HFFc6 (cell line): ENCODE measurements around the gene PYGL. TPM values are rescaled to one million over a fixed set of nuclear protein-coding genes. Genes with fewer than 3 reads are reported as not detected.
"Not testable (repeated sequence)": the region's sequence is repeated elsewhere in the genome, so short reads cannot be mapped to it uniquely, and the experiment has no call there.

Experiments
- DNase-seq: peaks from one replicate; pipeline ENCODE4 v3.0.0-alpha.2; 2018
- H3K27ac Mint-ChIP-seq: 2 replicates; pipeline ENCODE4 v1.8.0; 2020; ENCODE audit warnings: mild to moderate bottlenecking, mixed read lengths
- H3K27me3 Mint-ChIP-seq: 2 replicates; pipeline ENCODE4 v1.8.0; 2021; ENCODE audit warnings: mild to moderate bottlenecking, moderate library complexity, mixed read lengths; ENCODE audit not compliant: insufficient read depth
- H3K36me3 Mint-ChIP-seq: 2 replicates; pipeline ENCODE4 v1.8.0; 2021; ENCODE audit warnings: low read depth, mixed read lengths
- H3K4me1 Mint-ChIP-seq: 2 replicates; pipeline ENCODE4 v1.8.0; 2020; ENCODE audit warnings: low read depth, mixed read lengths
- H3K4me3 Mint-ChIP-seq: 2 replicates; pipeline ENCODE4 v1.8.0; 2020; ENCODE audit warnings: mild to moderate bottlenecking, moderate library complexity, mixed read lengths
- H3K9me3 Mint-ChIP-seq: 2 replicates; pipeline ENCODE4 v1.8.0; 2020; ENCODE audit warnings: mild to moderate bottlenecking, mixed read lengths
- total RNA-seq, 6 experiments: library from RNA; stranded (reverse); fragmentation: NEBNext Ultra II Directional; extraction: Animal tissue kit (Norgen Biotek cat#: 25700); gene quantifications; 2 replicates in 1 of 6; 3 replicates in 5 of 6; pipeline ENCODE4 v1.2.3, GENCODE V29; 2021
- TF ChIP-seq, protein P1 (sequence below): fragments of 200-600 bp; sonication (generic); IDR thresholded peaks from 2 replicates; pipeline ENCODE4 v1.5.0; 2021; ENCODE audit warnings: antibody characterized with exemption, mild to moderate bottlenecking

The PYGL gene
- total RNA-seq, 6 experiments from 2014 or later, result 28.8 to 41.8 (median 30.6) TPM

- H3K4me1 Mint-ChIP-seq, result no peaks in the 10 kb centered on the region
- H3K27me3 Mint-ChIP-seq, result peaks cover 1% of the 10 kb centered on the region; the same call in 1 of the 2 replicates
- TF ChIP-seq, protein P1, sequence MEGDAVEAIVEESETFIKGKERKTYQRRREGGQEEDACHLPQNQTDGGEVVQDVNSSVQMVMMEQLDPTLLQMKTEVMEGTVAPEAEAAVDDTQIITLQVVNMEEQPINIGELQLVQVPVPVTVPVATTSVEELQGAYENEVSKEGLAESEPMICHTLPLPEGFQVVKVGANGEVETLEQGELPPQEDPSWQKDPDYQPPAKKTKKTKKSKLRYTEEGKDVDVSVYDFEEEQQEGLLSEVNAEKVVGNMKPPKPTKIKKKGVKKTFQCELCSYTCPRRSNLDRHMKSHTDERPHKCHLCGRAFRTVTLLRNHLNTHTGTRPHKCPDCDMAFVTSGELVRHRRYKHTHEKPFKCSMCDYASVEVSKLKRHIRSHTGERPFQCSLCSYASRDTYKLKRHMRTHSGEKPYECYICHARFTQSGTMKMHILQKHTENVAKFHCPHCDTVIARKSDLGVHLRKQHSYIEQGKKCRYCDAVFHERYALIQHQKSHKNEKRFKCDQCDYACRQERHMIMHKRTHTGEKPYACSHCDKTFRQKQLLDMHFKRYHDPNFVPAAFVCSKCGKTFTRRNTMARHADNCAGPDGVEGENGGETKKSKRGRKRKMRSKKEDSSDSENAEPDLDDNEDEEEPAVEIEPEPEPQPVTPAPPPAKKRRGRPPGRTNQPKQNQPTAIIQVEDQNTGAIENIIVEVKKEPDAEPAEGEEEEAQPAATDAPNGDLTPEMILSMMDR, result no peak
- H3K27ac Mint-ChIP-seq, result no peak overlapping the region
- DNase-seq, result no peak
- H3K4me3 Mint-ChIP-seq, result no peak overlapping the region
- H3K36me3 Mint-ChIP-seq, result peaks cover 35% of the 10 kb centered on the region
- no peaks in the 10 kb centered on the region for H3K9me3 Mint-ChIP-seq
These were observed 37.8 kb downstream of the PYGL start for GRCh38 chr14:50906326-50907065.

GRCh38 chr14:50904719-50905118 lies 39.6 kb downstream of the PYGL start:
- Mint-ChIP-seq H3K27me3 (no peaks in the 10 kb centered on the region), H3K27ac (no peak overlapping the region), H3K4me3 (no peak overlapping the region), H3K4me1 (no peaks in the 10 kb centered on the region), H3K9me3 (no peaks in the 10 kb centered on the region), H3K36me3 (peaks cover 30% of the 10 kb centered on the region)
- TF ChIP-seq, protein P1, result no peak
- DNase-seq, result no peak

DNA sequence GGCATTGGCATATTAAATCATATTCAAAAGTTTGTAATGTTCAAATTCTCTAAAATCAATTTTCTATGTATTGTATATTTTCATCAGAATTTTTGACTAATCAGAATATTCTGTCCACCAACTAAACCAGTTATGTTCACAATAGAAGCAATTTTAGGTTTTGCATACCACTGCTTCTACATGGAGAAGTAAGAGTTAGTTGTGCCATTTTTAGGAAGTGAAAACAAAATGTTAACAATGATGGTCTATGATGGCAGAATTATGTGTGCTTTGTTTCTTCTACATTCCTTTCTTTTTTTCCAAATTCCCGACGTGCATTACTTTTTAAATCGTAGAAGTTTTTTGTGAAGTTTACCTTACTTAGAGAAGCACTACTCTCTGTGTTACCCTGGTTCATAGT lies 42.9 kb downstream of the PYGL start:
- H3K4me1 Mint-ChIP-seq, result peaks cover 5% of the 10 kb centered on the region
- TF ChIP-seq, protein P1, result no peak
- H3K36me3 Mint-ChIP-seq, result peaks cover 14% of the 10 kb centered on the region
- H3K27ac Mint-ChIP-seq, result no peak overlapping the region
- DNase-seq, result no peak
- no peaks in the 10 kb centered on the region for H3K27me3 Mint-ChIP-seq
- H3K9me3 Mint-ChIP-seq, result no peaks in the 10 kb centered on the region
- no peak overlapping the region for H3K4me3 Mint-ChIP-seq

GRCh38 chr14:50897658-50898175 lies 46.6 kb downstream of the PYGL start:
- Mint-ChIP-seq H3K4me3 (no peak overlapping the region), H3K9me3 (no peaks in the 10 kb centered on the region), H3K27ac (no peak overlapping the region), H3K27me3 (peaks cover 1% of the 10 kb centered on the region; the same call in 1 of the 2 replicates), H3K36me3 (no peaks in the 10 kb centered on the region), H3K4me1 (peaks cover 8% of the 10 kb centered on the region)
- DNase-seq, result no peak
- TF ChIP-seq, protein P1, result no peak

DNA sequence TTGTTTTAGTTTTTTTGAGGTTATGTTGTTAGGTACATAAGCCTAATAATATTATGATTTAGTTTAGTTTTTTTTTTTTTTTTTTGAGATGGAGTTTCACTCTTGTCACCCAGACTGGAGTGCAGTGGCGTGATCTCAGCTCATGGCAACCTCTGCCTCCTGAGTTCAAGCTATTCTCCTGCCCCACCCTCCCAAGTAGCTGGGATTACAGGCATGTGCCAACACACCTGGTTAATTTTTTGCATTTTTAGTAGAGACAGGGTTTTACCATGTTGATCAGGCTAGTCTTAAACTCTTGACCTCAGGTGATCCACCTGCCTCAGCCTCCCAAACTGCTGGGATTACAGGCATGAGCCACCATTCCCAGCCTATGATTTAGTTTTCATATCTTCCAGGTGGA lies 47.3 kb downstream of the PYGL start:
- DNase-seq, H3K9me3 Mint-ChIP-seq, H3K27me3 Mint-ChIP-seq, H3K4me1 Mint-ChIP-seq, H3K36me3 Mint-ChIP-seq, H3K4me3 Mint-ChIP-seq, H3K27ac Mint-ChIP-seq: not testable (repeated sequence)

GRCh38 chr14:50896421-50896820 lies 47.9 kb downstream of the PYGL start:
- DNase-seq, H3K4me1 Mint-ChIP-seq, H3K27me3 Mint-ChIP-seq, H3K9me3 Mint-ChIP-seq, H3K27ac Mint-ChIP-seq, H3K36me3 Mint-ChIP-seq, H3K4me3 Mint-ChIP-seq: not testable (repeated sequence)
